Colonic mucosa (tissue), 4 donors: Measurements from ENCODE around the gene CRABP2. TPM values are rescaled to one million over a fixed set of nuclear protein-coding genes. Genes with fewer than 3 reads are reported as not detected.

Source experiments
- DNase-seq: peaks from one replicate; pipeline ENCODE4 v3.0.0-alpha.2; 2020
- H3K27ac ChIP-seq: fragments of 200-600 bp; one replicate; pipeline ENCODE4 v1.8.0; 2021
- H3K27me3 ChIP-seq: fragments of 200-600 bp; one replicate; pipeline ENCODE4 v1.8.0; 2021
- H3K36me3 ChIP-seq: fragments of 200-600 bp; one replicate; pipeline ENCODE4 v1.8.0; 2021
- H3K4me1 ChIP-seq: fragments of 200-600 bp; one replicate; pipeline ENCODE4 v1.8.0; 2021; ENCODE audit warnings: mild to moderate bottlenecking
- H3K4me3 ChIP-seq: fragments of 200-600 bp; one replicate; pipeline ENCODE4 v1.8.0; 2021
- H3K9ac ChIP-seq, 2 donors: one replicate each; pipeline ENCODE4 v1.7.0; 2013; ENCODE audit warnings: control low read depth in 2 of 2, low read depth in 2 of 2, low read length in 2 of 2
- H3K9me3 ChIP-seq: fragments of 200-600 bp; one replicate; pipeline ENCODE4 v1.8.0; 2021
- CTCF ChIP-seq: fragments of 200-600 bp; IDR thresholded peaks from one replicate; pipeline ENCODE4 v1.8.0; 2022; ENCODE audit warnings: antibody characterized with exemption, mild to moderate bottlenecking
- intact Hi-C: fragments of 100-400 bp; cut with DNase I; formaldehyde crosslinking; loops from one replicate; pipeline ENCODE4 v1.14.1; 2022
- total RNA-seq, 2 donors: library from RNA; stranded (reverse); fragmentation: NEBNext Ultra II Directional in 1 of 2; extraction: Animal tissue kit (Norgen Biotek cat#: 25700) in 1 of 2; gene quantifications; one replicate each; pipeline ENCODE4 v1.2.1, GENCODE V29; 2021
- donor health status: healthy.
- donor health status: DM: no; HTN: no; CAD: no.
- donor health status: DM: no; HTN: no; CAD: no.

Gene CRABP2
- total RNA-seq, 2 donors from 2014 or later, result 1.2 to 1.4 TPM

GRCh38 chr1:156657741-156658319 is 47.6 kb downstream of the CRABP2 start:
- H3K9me3 ChIP-seq, result no peaks in the 10 kb centered on the region
- H3K9ac ChIP-seq, result no peak overlapping the region
- intact Hi-C loops, result loop anchor here (2.0 kb wide), 2 partner anchors 21 to 29 kb away; no protein-coding TSS in a partner anchor
- H3K4me3 ChIP-seq, result no peak overlapping the region
- no peaks in the 10 kb centered on the region for H3K27me3 ChIP-seq
- no peak for DNase-seq
- TF ChIP-seq CTCF, result no peak
- no peak overlapping the region for H3K27ac ChIP-seq
- H3K4me1 ChIP-seq, result peaks cover 27% of the 10 kb centered on the region
- H3K36me3 ChIP-seq, result no peaks in the 10 kb centered on the region

DNA sequence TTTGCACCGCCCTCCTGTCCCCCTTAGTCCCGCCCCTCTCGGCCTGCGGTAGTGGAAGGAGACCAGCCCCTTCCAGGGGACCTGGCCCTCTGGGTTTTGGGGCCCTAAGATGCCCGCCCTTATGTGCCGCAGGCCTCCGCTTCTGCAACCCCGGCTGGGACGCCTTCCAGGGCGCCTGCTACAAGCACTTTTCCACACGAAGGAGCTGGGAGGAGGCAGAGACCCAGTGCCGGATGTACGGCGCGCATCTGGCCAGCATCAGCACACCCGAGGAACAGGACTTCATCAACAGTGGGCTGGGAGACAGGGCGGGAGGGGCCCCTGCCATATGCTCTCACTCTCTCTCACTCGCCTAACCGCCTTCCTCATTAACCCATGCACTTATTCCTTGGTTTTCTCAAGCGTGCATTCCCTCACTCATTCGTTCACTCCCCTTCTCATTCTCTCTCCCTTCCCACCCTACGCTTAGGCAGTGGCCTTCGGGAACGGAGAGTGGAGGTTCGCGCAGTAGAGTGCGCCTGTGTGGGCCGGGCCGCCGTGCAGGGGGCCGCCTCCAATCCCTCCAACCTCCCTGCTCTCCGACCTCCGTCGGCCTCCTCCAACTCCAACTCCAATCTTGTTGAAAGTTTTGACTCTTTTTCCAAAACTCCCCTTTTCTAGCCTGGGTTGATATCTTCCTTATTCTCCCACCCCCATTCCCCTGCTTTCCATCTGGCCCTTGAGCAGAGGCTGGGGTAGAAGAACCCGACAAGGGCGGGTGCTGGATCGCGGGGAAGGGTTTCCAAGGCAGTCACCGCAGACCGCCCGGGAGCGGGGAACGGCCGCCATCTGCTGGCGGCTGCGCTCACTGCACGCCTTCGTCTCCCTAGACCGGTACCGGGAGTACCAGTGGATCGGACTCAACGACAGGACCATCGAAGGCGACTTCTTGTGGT is 48.3 kb downstream of the CRABP2 start:
- H3K9me3 ChIP-seq, result no peaks in the 10 kb centered on the region
- H3K27ac ChIP-seq, result no peak overlapping the region
- H3K27me3 ChIP-seq, result no peaks in the 10 kb centered on the region
- intact Hi-C loops, result no loop called here
- peak; percentile 88 for TF ChIP-seq CTCF
- peak overlapping the region in 1 of 2 donors; percentile 48 for H3K9ac ChIP-seq
- peak; percentile 79 for DNase-seq
- no peak overlapping the region for H3K4me3 ChIP-seq
- no peaks in the 10 kb centered on the region for H3K36me3 ChIP-seq
- peaks cover 27% of the 10 kb centered on the region for H3K4me1 ChIP-seq

GRCh38 chr1:156655904-156656516 is 49.4 kb downstream of the CRABP2 start:
- Histone ChIP-seq H3K4me3 (no peak overlapping the region), H3K36me3 (no peaks in the 10 kb centered on the region), H3K4me1 (peaks cover 23% of the 10 kb centered on the region), H3K9ac (no peak overlapping the region), H3K27me3 (no peaks in the 10 kb centered on the region), H3K27ac (no peak overlapping the region), H3K9me3 (no peaks in the 10 kb centered on the region)
- intact Hi-C loops, result no loop called here
- no peak for DNase-seq
- TF ChIP-seq CTCF, result no peak

- intact Hi-C loops, result no loop called here
- Histone ChIP-seq H3K27ac (no peak overlapping the region), H3K27me3 (no peaks in the 10 kb centered on the region)
These were observed 50.1 kb downstream of the CRABP2 start for GRCh38 chr1:156655151-156655903.

More at GRCh38 chr1:156655151-156655903, 50.1 kb downstream of the CRABP2 start:
- no peak for DNase-seq
- H3K4me3 ChIP-seq, result no peak overlapping the region
- H3K4me1 ChIP-seq, result peaks cover 19% of the 10 kb centered on the region
- H3K9me3 ChIP-seq, result no peaks in the 10 kb centered on the region
- no peak for TF ChIP-seq CTCF
- H3K36me3 ChIP-seq, result no peaks in the 10 kb centered on the region
- no peak overlapping the region for H3K9ac ChIP-seq
